Kidney epithelial cell (primary cell): ENCODE data around the gene B3GNT2. TPM values are rescaled to one million over a fixed set of nuclear protein-coding genes. Genes with fewer than 3 reads are reported as not detected.
"Not testable (repeated sequence)": the region's sequence is repeated elsewhere in the genome, so short reads cannot be mapped to it uniquely, and the experiment has no call there.

ENCODE experiments used
- DNase-seq: peaks from one replicate; pipeline ENCODE4 v3.0.0-alpha.2; 2010; ENCODE audit warnings: low read depth
- H3K27me3 ChIP-seq: 2 replicates; pipeline ENCODE4 v1.6.0; 2011; ENCODE audit warnings: low read length; ENCODE audit not compliant: control insufficient read depth, insufficient read depth
- H3K36me3 ChIP-seq: 2 replicates; pipeline ENCODE4 v1.5.1; 2011; ENCODE audit warnings: low read length; ENCODE audit not compliant: control insufficient read depth, insufficient read depth
- H3K4me3 ChIP-seq: 2 replicates; pipeline ENCODE4 v1.5.1; 2011; ENCODE audit warnings: low read depth, mild to moderate bottlenecking, control low read depth, low read length
- CTCF ChIP-seq: IDR thresholded peaks from 2 replicates; pipeline ENCODE4 v1.5.1; 2011; ENCODE audit warnings: mild to moderate bottlenecking, moderate library complexity, low read length, control low read depth, inconsistent platforms; ENCODE audit not compliant: insufficient read depth, poor library complexity, severe bottlenecking
- total RNA-seq: library from RNA; depleted of rRNA; stranded (reverse); fragments of >200 nt; gene quantifications from 2 replicates; pipeline ENCODE4 v1.2.3, GENCODE V29; 2015

The B3GNT2 gene
- total RNA-seq, 1 donor from 2014 or later, result 16.1 TPM

GRCh38 chr2:62197925-62198633 lies 2.2 kb downstream of the B3GNT2 start:
- TF ChIP-seq CTCF, result no peak
- peak overlapping the region; percentile 95 for H3K4me3 ChIP-seq
- no peak for DNase-seq
- H3K27me3 ChIP-seq, result no peaks in the 10 kb centered on the region
- no peaks in the 10 kb centered on the region for H3K36me3 ChIP-seq

GRCh38 chr2:62198854-62199253 lies 2.9 kb downstream of the B3GNT2 start:
- not testable (repeated sequence) for H3K36me3 ChIP-seq, DNase-seq, H3K4me3 ChIP-seq, H3K27me3 ChIP-seq

GRCh38 chr2:62199392-62200125 lies 3.6 kb downstream of the B3GNT2 start:
- H3K27me3 ChIP-seq, result no peaks in the 10 kb centered on the region
- DNase-seq, result no peak
- no peak for TF ChIP-seq CTCF
- no peaks in the 10 kb centered on the region for H3K36me3 ChIP-seq
- no peak overlapping the region for H3K4me3 ChIP-seq

GRCh38 chr2:62200291-62200841 lies 4.5 kb downstream of the B3GNT2 start:
- H3K36me3 ChIP-seq, result no peaks in the 10 kb centered on the region
- no peak for DNase-seq
- TF ChIP-seq CTCF, result no peak
- H3K4me3 ChIP-seq, result no peak overlapping the region
- no peaks in the 10 kb centered on the region for H3K27me3 ChIP-seq

GRCh38 chr2:62200868-62201267 lies 5.0 kb downstream of the B3GNT2 start:
- no peak for DNase-seq
- no peak overlapping the region for H3K4me3 ChIP-seq
- no peaks in the 10 kb centered on the region for H3K36me3 ChIP-seq
- H3K27me3 ChIP-seq, result no peaks in the 10 kb centered on the region
- TF ChIP-seq CTCF, result no peak

- no peak for TF ChIP-seq CTCF
- Histone ChIP-seq H3K36me3 (no peaks in the 10 kb centered on the region), H3K27me3 (no peaks in the 10 kb centered on the region), H3K4me3 (no peak overlapping the region)
- no peak for DNase-seq
Observed at GRCh38 chr2:62201307-62201706, 5.4 kb downstream of the B3GNT2 start.
